HEK293 (cell line): ENCODE data around the gene TTYH1.

Source experiments
- EGR2 ChIP-seq: fragments of 450-650 bp; formaldehyde crosslinking; IDR thresholded peaks from 2 replicates; pipeline ENCODE4 v1.5.1; 2016; ENCODE audit warnings: low read depth, missing biosample characterization, missing genetic modification characterization
- GLIS2 ChIP-seq: fragments of 450-650 bp; formaldehyde crosslinking; IDR thresholded peaks from 2 replicates; pipeline ENCODE4 v1.5.1; 2016; ENCODE audit warnings: missing biosample characterization, missing genetic modification characterization
- KLF1 ChIP-seq: fragments of 450-650 bp; formaldehyde crosslinking; IDR thresholded peaks from 2 replicates; pipeline ENCODE4 v1.5.1; 2016; ENCODE audit warnings: missing biosample characterization, missing genetic modification characterization
- KLF16 ChIP-seq: fragments of 450-650 bp; formaldehyde crosslinking; IDR thresholded peaks from 2 replicates; pipeline ENCODE4 v1.5.1; 2017; ENCODE audit warnings: missing biosample characterization, missing genetic modification characterization
- MYNN ChIP-seq: fragments of 450-650 bp; formaldehyde crosslinking; IDR thresholded peaks from 2 replicates; pipeline ENCODE4 v1.5.1; 2016; ENCODE audit warnings: missing biosample characterization, missing genetic modification characterization, borderline replicate concordance
- YY1 ChIP-seq: fragments of 450-650 bp; formaldehyde crosslinking; IDR thresholded peaks from 2 replicates; pipeline ENCODE4 v1.5.1; 2018; ENCODE audit warnings: missing biosample characterization, missing genetic modification characterization
- ZBTB1 ChIP-seq: fragments of 450-650 bp; formaldehyde crosslinking; IDR thresholded peaks from 2 replicates; pipeline ENCODE4 v1.5.1; 2016; ENCODE audit warnings: missing biosample characterization, missing genetic modification characterization
- ZNF112 ChIP-seq: fragments of 450-650 bp; formaldehyde crosslinking; IDR thresholded peaks from 2 replicates; pipeline ENCODE4 v1.5.0; 2017; ENCODE audit warnings: missing biosample characterization, missing genetic modification characterization
- ZNF133 ChIP-seq: fragments of 450-650 bp; formaldehyde crosslinking; IDR thresholded peaks from 2 replicates; pipeline ENCODE4 v1.5.1; 2016; ENCODE audit warnings: missing biosample characterization, missing genetic modification characterization
- ZNF146 ChIP-seq: fragments of 450-650 bp; formaldehyde crosslinking; IDR thresholded peaks from 2 replicates; pipeline ENCODE4 v1.5.1; 2016; ENCODE audit warnings: missing biosample characterization, missing genetic modification characterization
- ZNF274 ChIP-seq, 2 experiments: fragments of 200-500 bp in 1 of 2; fragments of 450-650 bp in 1 of 2; sonication (Bioruptor generic) in 1 of 2; formaldehyde crosslinking in 1 of 2; IDR thresholded peaks; 2 replicates each; pipeline versions ENCODE4 v1.5.1 to v1.6.1; 2014 to 2016; ENCODE audit warnings: borderline replicate concordance in 1 of 2, inconsistent platforms in 1 of 2, low read length in 1 of 2, missing biosample characterization in 1 of 2, missing genetic modification characterization in 1 of 2
- ZNF324 ChIP-seq: fragments of 450-650 bp; formaldehyde crosslinking; IDR thresholded peaks from 2 replicates; pipeline ENCODE4 v1.5.1; 2016; ENCODE audit warnings: missing biosample characterization, missing genetic modification characterization
- ZNF366 ChIP-seq: fragments of 450-650 bp; formaldehyde crosslinking; conservative IDR thresholded peaks from 2 replicates; pipeline ENCODE4 v1.5.1; 2016; ENCODE audit warnings: missing biosample characterization, missing genetic modification characterization
- ZNF404 ChIP-seq: fragments of 450-650 bp; formaldehyde crosslinking; IDR thresholded peaks from 2 replicates; pipeline ENCODE4 v1.5.1; 2017; ENCODE audit warnings: missing biosample characterization, missing genetic modification characterization
- ZNF510 ChIP-seq: fragments of 450-650 bp; formaldehyde crosslinking; IDR thresholded peaks from 2 replicates; pipeline ENCODE4 v1.5.1; 2018; ENCODE audit warnings: mild to moderate bottlenecking, missing genetic modification characterization, missing biosample characterization; ENCODE audit not compliant: insufficient replicate concordance
- ZNF585B ChIP-seq: fragments of 450-650 bp; formaldehyde crosslinking; IDR thresholded peaks from 2 replicates; pipeline ENCODE4 v1.5.1; 2016; ENCODE audit warnings: missing biosample characterization, missing genetic modification characterization
- ZNF610 ChIP-seq: fragments of 450-650 bp; formaldehyde crosslinking; IDR thresholded peaks from 2 replicates; pipeline ENCODE4 v1.5.1; 2016; ENCODE audit warnings: missing biosample characterization, missing genetic modification characterization, borderline replicate concordance
- ZNF76 ChIP-seq: fragments of 450-650 bp; formaldehyde crosslinking; IDR thresholded peaks from 2 replicates; pipeline ENCODE4; 2016; ENCODE audit warnings: low read depth, missing biosample characterization, missing genetic modification characterization, borderline replicate concordance
- ZNF785 ChIP-seq: fragments of 450-650 bp; formaldehyde crosslinking; IDR thresholded peaks from 2 replicates; pipeline ENCODE4 v1.5.1; 2016; ENCODE audit warnings: missing biosample characterization, missing genetic modification characterization
- ZSCAN30 ChIP-seq: fragments of 450-650 bp; IDR thresholded peaks from 2 replicates; pipeline ENCODE4 v1.5.1; 2018; ENCODE audit warnings: missing biosample characterization, mild to moderate bottlenecking, missing genetic modification characterization, moderate library complexity
- TF ChIP-seq, protein P1 (sequence below): fragments of 450-650 bp; formaldehyde crosslinking; IDR thresholded peaks from 2 replicates; pipeline ENCODE4 v1.5.1; 2017; ENCODE audit warnings: missing biosample characterization, mild to moderate bottlenecking, missing genetic modification characterization, moderate library complexity
- TF ChIP-seq, protein P2 (sequence below): fragments of 450-650 bp; formaldehyde crosslinking; conservative IDR thresholded peaks from 2 replicates; pipeline ENCODE4 v1.5.1; 2016; ENCODE audit warnings: low read depth, missing biosample characterization, missing genetic modification characterization
- TF ChIP-seq, protein P3 (sequence below): fragments of 450-650 bp; formaldehyde crosslinking; conservative IDR thresholded peaks from 2 replicates; pipeline ENCODE4 v1.5.1; 2016; ENCODE audit warnings: low read depth, missing biosample characterization, missing genetic modification characterization
- TF ChIP-seq, protein P4 (sequence below): fragments of 450-650 bp; formaldehyde crosslinking; IDR thresholded peaks from 2 replicates; pipeline ENCODE4 v1.5.1; 2016; ENCODE audit warnings: missing biosample characterization, missing genetic modification characterization, low read depth
- TF ChIP-seq, protein P5 (sequence below): fragments of 450-650 bp; formaldehyde crosslinking; IDR thresholded peaks from 2 replicates; pipeline ENCODE4 v1.5.1; 2016; ENCODE audit warnings: missing biosample characterization, missing genetic modification characterization

The TTYH1 gene

DNA sequence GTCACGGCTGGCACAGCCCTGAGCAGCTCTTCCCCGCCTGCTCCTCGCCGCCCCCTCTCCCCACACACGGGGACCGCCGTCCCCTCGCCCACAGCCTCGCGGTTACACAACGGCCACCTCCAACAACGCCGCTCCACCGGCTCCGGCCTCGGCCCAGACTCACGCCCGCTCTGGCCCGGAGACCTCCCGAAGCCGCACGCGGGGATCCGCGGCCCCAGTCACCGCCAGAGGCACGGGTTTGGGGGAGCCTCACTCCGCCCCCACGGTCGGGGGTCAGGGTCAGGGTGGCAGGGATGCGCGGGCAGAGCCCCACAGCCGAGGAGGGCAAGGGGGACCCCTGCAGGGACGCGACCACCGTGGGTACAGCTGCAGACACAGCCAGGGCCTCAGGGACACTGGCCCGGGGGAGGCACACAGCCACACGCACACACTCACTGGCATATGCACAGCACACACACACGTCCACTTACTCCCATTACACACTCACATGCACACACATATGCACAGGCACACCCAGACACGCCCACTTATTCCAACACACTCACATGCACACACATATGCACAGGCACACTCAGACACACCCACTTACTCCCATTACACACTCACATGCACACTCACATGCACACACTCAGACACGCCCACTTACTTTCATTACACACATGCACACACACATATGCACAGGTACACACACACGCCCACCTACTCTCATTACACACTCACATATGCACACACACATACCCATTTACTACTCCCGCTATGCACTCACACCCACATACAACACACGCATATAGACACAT lies 1.6 kb downstream of the TTYH1 start (continued):
- TF ChIP-seq ZNF274 (IDR thresholded peaks at IDR 0.05; ENCODE audit: low read length) (no peak), ZNF274 (tag by site-specific recombination; IDR thresholded peaks at IDR 0.05; ENCODE audit: borderline replicate concordance) (no peak), GLIS2 (tag by site-specific recombination) (no peak), ZNF785 (tag by site-specific recombination) (peak; percentile 74), ZNF76 (tag by site-specific recombination) (no peak), EGR2 (tag by site-specific recombination) (peak; percentile 85), ZNF324 (no peak), ZNF510 (tag by site-specific recombination) (no peak), ZNF366 (no peak), KLF16 (peak; percentile 67; the same call in 1 of the 2 replicates), ZNF133 (tag by site-specific recombination) (peak; percentile 20; the same call in 1 of the 2 replicates), ZBTB1 (no peak), ZNF112 (tag by site-specific recombination) (no peak), ZNF404 (tag by site-specific recombination) (no peak), KLF1 (tag by site-specific recombination) (peak; percentile 35; the same call in 1 of the 2 replicates), MYNN (tag by site-specific recombination) (no peak), ZSCAN30 (tag by site-specific recombination) (no peak), YY1 (tag by site-specific recombination) (no peak), ZNF585B (tag by site-specific recombination) (no peak), ZNF146 (no peak), ZNF610 (tag by site-specific recombination) (no peak)
- TF ChIP-seq, protein P1, sequence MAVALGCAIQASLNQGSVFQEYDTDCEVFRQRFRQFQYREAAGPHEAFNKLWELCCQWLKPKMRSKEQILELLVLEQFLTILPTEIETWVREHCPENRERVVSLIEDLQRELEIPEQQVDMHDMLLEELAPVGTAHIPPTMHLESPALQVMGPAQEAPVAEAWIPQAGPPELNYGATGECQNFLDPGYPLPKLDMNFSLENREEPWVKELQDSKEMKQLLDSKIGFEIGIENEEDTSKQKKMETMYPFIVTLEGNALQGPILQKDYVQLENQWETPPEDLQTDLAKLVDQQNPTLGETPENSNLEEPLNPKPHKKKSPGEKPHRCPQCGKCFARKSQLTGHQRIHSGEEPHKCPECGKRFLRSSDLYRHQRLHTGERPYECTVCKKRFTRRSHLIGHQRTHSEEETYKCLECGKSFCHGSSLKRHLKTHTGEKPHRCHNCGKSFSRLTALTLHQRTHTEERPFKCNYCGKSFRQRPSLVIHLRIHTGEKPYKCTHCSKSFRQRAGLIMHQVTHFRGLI (tag by site-specific recombination), result no peak
- TF ChIP-seq, protein P2, sequence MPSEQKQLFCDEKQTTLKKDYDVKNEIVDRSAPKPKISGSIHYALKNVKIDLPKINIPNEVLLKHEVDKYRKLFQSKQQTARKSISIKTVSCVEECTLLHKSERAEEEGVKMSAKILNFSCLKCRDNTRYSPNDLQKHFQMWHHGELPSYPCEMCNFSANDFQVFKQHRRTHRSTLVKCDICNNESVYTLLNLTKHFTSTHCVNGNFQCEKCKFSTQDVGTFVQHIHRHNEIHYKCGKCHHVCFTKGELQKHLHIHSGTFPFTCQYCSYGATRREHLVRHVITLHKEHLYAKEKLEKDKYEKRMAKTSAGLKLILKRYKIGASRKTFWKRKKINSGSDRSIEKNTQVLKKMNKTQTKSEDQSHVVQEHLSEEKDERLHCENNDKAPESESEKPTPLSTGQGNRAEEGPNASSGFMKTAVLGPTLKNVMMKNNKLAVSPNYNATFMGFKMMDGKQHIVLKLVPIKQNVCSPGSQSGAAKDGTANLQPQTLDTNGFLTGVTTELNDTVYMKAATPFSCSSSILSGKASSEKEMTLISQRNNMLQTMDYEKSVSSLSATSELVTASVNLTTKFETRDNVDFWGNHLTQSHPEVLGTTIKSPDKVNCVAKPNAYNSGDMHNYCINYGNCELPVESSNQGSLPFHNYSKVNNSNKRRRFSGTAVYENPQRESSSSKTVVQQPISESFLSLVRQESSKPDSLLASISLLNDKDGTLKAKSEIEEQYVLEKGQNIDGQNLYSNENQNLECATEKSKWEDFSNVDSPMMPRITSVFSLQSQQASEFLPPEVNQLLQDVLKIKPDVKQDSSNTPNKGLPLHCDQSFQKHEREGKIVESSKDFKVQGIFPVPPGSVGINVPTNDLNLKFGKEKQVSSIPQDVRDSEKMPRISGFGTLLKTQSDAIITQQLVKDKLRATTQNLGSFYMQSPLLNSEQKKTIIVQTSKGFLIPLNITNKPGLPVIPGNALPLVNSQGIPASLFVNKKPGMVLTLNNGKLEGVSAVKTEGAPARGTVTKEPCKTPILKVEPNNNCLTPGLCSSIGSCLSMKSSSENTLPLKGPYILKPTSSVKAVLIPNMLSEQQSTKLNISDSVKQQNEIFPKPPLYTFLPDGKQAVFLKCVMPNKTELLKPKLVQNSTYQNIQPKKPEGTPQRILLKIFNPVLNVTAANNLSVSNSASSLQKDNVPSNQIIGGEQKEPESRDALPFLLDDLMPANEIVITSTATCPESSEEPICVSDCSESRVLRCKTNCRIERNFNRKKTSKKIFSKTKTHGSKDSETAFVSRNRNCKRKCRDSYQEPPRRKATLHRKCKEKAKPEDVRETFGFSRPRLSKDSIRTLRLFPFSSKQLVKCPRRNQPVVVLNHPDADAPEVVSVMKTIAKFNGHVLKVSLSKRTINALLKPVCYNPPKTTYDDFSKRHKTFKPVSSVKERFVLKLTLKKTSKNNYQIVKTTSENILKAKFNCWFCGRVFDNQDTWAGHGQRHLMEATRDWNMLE (tag by site-specific recombination), result no peak
- TF ChIP-seq, protein P3, sequence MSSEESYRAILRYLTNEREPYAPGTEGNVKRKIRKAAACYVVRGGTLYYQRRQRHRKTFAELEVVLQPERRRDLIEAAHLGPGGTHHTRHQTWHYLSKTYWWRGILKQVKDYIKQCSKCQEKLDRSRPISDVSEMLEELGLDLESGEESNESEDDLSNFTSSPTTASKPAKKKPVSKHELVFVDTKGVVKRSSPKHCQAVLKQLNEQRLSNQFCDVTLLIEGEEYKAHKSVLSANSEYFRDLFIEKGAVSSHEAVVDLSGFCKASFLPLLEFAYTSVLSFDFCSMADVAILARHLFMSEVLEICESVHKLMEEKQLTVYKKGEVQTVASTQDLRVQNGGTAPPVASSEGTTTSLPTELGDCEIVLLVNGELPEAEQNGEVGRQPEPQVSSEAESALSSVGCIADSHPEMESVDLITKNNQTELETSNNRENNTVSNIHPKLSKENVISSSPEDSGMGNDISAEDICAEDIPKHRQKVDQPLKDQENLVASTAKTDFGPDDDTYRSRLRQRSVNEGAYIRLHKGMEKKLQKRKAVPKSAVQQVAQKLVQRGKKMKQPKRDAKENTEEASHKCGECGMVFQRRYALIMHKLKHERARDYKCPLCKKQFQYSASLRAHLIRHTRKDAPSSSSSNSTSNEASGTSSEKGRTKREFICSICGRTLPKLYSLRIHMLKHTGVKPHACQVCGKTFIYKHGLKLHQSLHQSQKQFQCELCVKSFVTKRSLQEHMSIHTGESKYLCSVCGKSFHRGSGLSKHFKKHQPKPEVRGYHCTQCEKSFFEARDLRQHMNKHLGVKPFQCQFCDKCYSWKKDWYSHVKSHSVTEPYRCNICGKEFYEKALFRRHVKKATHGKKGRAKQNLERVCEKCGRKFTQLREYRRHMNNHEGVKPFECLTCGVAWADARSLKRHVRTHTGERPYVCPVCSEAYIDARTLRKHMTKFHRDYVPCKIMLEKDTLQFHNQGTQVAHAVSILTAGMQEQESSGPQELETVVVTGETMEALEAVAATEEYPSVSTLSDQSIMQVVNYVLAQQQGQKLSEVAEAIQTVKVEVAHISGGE (tag by site-specific recombination), result no peak
- TF ChIP-seq, protein P4, sequence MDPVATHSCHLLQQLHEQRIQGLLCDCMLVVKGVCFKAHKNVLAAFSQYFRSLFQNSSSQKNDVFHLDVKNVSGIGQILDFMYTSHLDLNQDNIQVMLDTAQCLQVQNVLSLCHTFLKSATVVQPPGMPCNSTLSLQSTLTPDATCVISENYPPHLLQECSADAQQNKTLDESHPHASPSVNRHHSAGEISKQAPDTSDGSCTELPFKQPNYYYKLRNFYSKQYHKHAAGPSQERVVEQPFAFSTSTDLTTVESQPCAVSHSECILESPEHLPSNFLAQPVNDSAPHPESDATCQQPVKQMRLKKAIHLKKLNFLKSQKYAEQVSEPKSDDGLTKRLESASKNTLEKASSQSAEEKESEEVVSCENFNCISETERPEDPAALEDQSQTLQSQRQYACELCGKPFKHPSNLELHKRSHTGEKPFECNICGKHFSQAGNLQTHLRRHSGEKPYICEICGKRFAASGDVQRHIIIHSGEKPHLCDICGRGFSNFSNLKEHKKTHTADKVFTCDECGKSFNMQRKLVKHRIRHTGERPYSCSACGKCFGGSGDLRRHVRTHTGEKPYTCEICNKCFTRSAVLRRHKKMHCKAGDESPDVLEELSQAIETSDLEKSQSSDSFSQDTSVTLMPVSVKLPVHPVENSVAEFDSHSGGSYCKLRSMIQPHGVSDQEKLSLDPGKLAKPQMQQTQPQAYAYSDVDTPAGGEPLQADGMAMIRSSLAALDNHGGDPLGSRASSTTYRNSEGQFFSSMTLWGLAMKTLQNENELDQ (tag by site-specific recombination), result no peak
- TF ChIP-seq, protein P5, sequence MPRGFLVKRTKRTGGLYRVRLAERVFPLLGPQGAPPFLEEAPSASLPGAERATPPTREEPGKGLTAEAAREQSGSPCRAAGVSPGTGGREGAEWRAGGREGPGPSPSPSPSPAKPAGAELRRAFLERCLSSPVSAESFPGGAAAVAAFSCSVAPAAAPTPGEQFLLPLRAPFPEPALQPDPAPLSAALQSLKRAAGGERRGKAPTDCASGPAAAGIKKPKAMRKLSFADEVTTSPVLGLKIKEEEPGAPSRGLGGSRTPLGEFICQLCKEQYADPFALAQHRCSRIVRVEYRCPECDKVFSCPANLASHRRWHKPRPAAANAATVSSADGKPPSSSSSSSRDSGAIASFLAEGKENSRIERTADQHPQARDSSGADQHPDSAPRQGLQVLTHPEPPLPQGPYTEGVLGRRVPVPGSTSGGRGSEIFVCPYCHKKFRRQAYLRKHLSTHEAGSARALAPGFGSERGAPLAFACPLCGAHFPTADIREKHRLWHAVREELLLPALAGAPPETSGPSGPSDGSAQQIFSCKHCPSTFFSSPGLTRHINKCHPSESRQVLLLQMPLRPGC (tag by site-specific recombination), result no peak
